ENCODE measurements around the gene PDE6B. TPM values are rescaled to one million over a fixed set of nuclear protein-coding genes. Genes with fewer than 3 reads are reported as not detected.
A peak's percentile ranks its signal among the peaks of the same experiment; 100 is the strongest.
"Not testable (repeated sequence)": the region's sequence is repeated elsewhere in the genome, so short reads cannot be mapped to it uniquely, and the experiment has no call there.

Gene PDE6B
- polyA plus RNA-seq, 6 donors from 2014 or later: 24.3 to 39.4 (median 30.0) TPM

- no peak for ATAC-seq (ENCODE audit: low read depth in 2 of 2)
- DNase-seq: no peak
- Mint-ChIP-seq H3K27me3 (peaks cover 33 to 66% (median 51%) of the 10 kb centered on the region in 3 donors), H3K27ac (no peak overlapping the region), H3K9me3 (peaks cover 7 to 52% (median 22%) of the 10 kb centered on the region in 7 donors), H3K4me3 (no peak overlapping the region), H3K36me3 (peaks cover 0 to 32% of the 10 kb centered on the region in 2 donors), H3K4me1 (peaks cover 0 to 3% (median 0%) of the 10 kb centered on the region in 3 donors)
Observed at GRCh38 chr4:588351-588849, 37.0 kb upstream of the PDE6B start.

GRCh38 chr4:589219-589963 lies 36.0 kb upstream of the PDE6B start:
- no peak for DNase-seq
- Mint-ChIP-seq H3K27ac (no peak overlapping the region), H3K36me3 (peaks cover 0 to 27% of the 10 kb centered on the region in 2 donors), H3K4me3 (no peak overlapping the region), H3K4me1 (peaks cover 0 to 3% (median 0%) of the 10 kb centered on the region in 3 donors), H3K27me3 (peaks cover 33 to 58% (median 50%) of the 10 kb centered on the region in 3 donors), H3K9me3 (peaks cover 8 to 50% (median 16%) of the 10 kb centered on the region in 7 donors)
- no peak for ATAC-seq (ENCODE audit: low read depth in 2 of 2)

- Mint-ChIP-seq H3K4me3 (no peak overlapping the region), H3K27me3 (peaks cover 33 to 62% (median 47%) of the 10 kb centered on the region in 3 donors), H3K9me3 (peaks cover 8 to 55% (median 18%) of the 10 kb centered on the region in 7 donors), H3K27ac (no peak overlapping the region), H3K36me3 (peaks cover 0 to 25% of the 10 kb centered on the region in 2 donors), H3K4me1 (peaks cover 0 to 3% (median 0%) of the 10 kb centered on the region in 3 donors)
- ATAC-seq (ENCODE audit: low read depth in 2 of 2) (no peak), DNase-seq (no peak)
Observed at GRCh38 chr4:590313-590841, 35.0 kb upstream of the PDE6B start.

- not testable (repeated sequence) for H3K4me1 Mint-ChIP-seq; DNase-seq; H3K27ac Mint-ChIP-seq; H3K4me3 Mint-ChIP-seq; ATAC-seq (ENCODE audit: low read depth in 2 of 2)
- peaks cover 26 to 66% (median 45%) of the 10 kb centered on the region in 3 donors for H3K27me3 Mint-ChIP-seq
- peaks cover 8 to 44% (median 19%) of the 10 kb centered on the region in 7 donors for H3K9me3 Mint-ChIP-seq
- H3K36me3 Mint-ChIP-seq: peaks cover 0 to 17% of the 10 kb centered on the region in 2 donors
Observed at GRCh38 chr4:592178-592577, 33.2 kb upstream of the PDE6B start.

- H3K4me1 Mint-ChIP-seq: peaks cover 0 to 3% (median 0%) of the 10 kb centered on the region in 3 donors
- H3K9me3 Mint-ChIP-seq: peaks cover 8 to 37% (median 19%) of the 10 kb centered on the region in 7 donors
- peaks cover 29 to 66% (median 49%) of the 10 kb centered on the region in 3 donors for H3K27me3 Mint-ChIP-seq
- H3K4me3 Mint-ChIP-seq: no peak overlapping the region
- peak overlapping the region in 1 of 6 donors; percentile 58 for H3K27ac Mint-ChIP-seq
- DNase-seq (no peak), ATAC-seq (ENCODE audit: low read depth in 2 of 2) (no peak)
- peaks cover 0 to 17% of the 10 kb centered on the region in 2 donors for H3K36me3 Mint-ChIP-seq
Observed at GRCh38 chr4:592825-593520, 32.4 kb upstream of the PDE6B start.

GRCh38 chr4:598925-599324 lies 26.4 kb upstream of the PDE6B start:
- no peak for DNase-seq
- no peak for ATAC-seq (ENCODE audit: low read depth in 2 of 2)
- Mint-ChIP-seq H3K27ac (no peak overlapping the region), H3K27me3 (peaks cover 18 to 53% (median 41%) of the 10 kb centered on the region in 3 donors), H3K36me3 (no peaks in the 10 kb centered on the region), H3K9me3 (peaks cover 0 to 16% (median 15%) of the 10 kb centered on the region in 7 donors), H3K4me1 (peaks cover 0 to 4% (median 3%) of the 10 kb centered on the region in 3 donors), H3K4me3 (no peak overlapping the region)

GRCh38 chr4:600166-600565 lies 25.2 kb upstream of the PDE6B start:
- Mint-ChIP-seq H3K27me3 (peaks cover 18 to 46% (median 41%) of the 10 kb centered on the region in 3 donors), H3K27ac (no peak overlapping the region), H3K9me3 (peaks cover 0 to 8% (median 3%) of the 10 kb centered on the region in 7 donors), H3K4me1 (peaks cover 0 to 6% (median 3%) of the 10 kb centered on the region in 3 donors), H3K36me3 (no peaks in the 10 kb centered on the region), H3K4me3 (no peak overlapping the region)
- ATAC-seq (ENCODE audit: low read depth in 2 of 2): no peak
- DNase-seq: no peak

- Mint-ChIP-seq H3K4me1 (peaks cover 0 to 6% (median 3%) of the 10 kb centered on the region in 3 donors), H3K27me3 (peaks cover 18 to 41% (median 38%) of the 10 kb centered on the region in 3 donors), H3K9me3 (peaks cover 0 to 8% (median 0%) of the 10 kb centered on the region in 7 donors), H3K36me3 (no peaks in the 10 kb centered on the region), H3K4me3 (no peak overlapping the region), H3K27ac (no peak overlapping the region)
- DNase-seq (no peak), ATAC-seq (ENCODE audit: low read depth in 2 of 2) (no peak)
Observed at GRCh38 chr4:600850-601515, 24.4 kb upstream of the PDE6B start.

- peaks cover 18 to 35% (median 30%) of the 10 kb centered on the region in 3 donors for H3K27me3 Mint-ChIP-seq
- H3K4me1 Mint-ChIP-seq: peaks cover 0 to 6% (median 3%) of the 10 kb centered on the region in 3 donors
- peak overlapping the region in 1 of 6 donors; percentile 85 for H3K27ac Mint-ChIP-seq
- no peak for DNase-seq
- no peak overlapping the region for H3K4me3 Mint-ChIP-seq
- H3K9me3 Mint-ChIP-seq: peaks cover 0 to 4% (median 0%) of the 10 kb centered on the region in 7 donors
- no peaks in the 10 kb centered on the region for H3K36me3 Mint-ChIP-seq
- ATAC-seq (ENCODE audit: low read depth in 2 of 2): no peak
Observed at GRCh38 chr4:601612-602558, 23.5 kb upstream of the PDE6B start.

- no peak overlapping the region for H3K4me3 Mint-ChIP-seq
- H3K27me3 Mint-ChIP-seq: peaks cover 12 to 32% (median 24%) of the 10 kb centered on the region in 3 donors
- no peak for DNase-seq
- H3K27ac Mint-ChIP-seq: peak overlapping the region in 1 of 6 donors; percentile 85
- ATAC-seq (ENCODE audit: low read depth in 2 of 2): no peak
- peaks cover 0 to 6% (median 3%) of the 10 kb centered on the region in 3 donors for H3K4me1 Mint-ChIP-seq
- peaks cover 0 to 3% (median 0%) of the 10 kb centered on the region in 7 donors for H3K9me3 Mint-ChIP-seq
- no peaks in the 10 kb centered on the region for H3K36me3 Mint-ChIP-seq
Observed at GRCh38 chr4:602559-602942, 22.8 kb upstream of the PDE6B start.

GRCh38 chr4:604131-604530 lies 21.2 kb upstream of the PDE6B start:
- H3K27me3 Mint-ChIP-seq: peaks cover 8 to 23% (median 17%) of the 10 kb centered on the region in 3 donors
- peaks cover 0 to 3% (median 0%) of the 10 kb centered on the region in 7 donors for H3K9me3 Mint-ChIP-seq
- peaks cover 0 to 6% (median 3%) of the 10 kb centered on the region in 3 donors for H3K4me1 Mint-ChIP-seq
- no peak for DNase-seq
- no peak overlapping the region for H3K27ac Mint-ChIP-seq
- ATAC-seq (ENCODE audit: low read depth in 2 of 2): no peak
- no peak overlapping the region for H3K4me3 Mint-ChIP-seq
- peaks cover 0 to 2% of the 10 kb centered on the region in 2 donors for H3K36me3 Mint-ChIP-seq

Data from naive B cell (primary cell).